Measurements from ENCODE around the gene SPDYE5.

GRCh38 chr7:75537731-75538130 is 45.6 kb downstream of the SPDYE5 start:
- TF ChIP-seq LARP7 (IDR thresholded peaks at IDR 0.05) = no peak
- TF ChIP-seq CEBPB (IDR thresholded peaks at IDR 0.05; ENCODE audit: borderline replicate concordance in 1 of 2, low read depth in 2 of 2, low read length in 2 of 2) = no peak
- no peak for TF ChIP-seq SP1 (IDR thresholded peaks at IDR 0.05; ENCODE audit: low read depth, low read length)
- TF ChIP-seq NR2F1 (conservative IDR thresholded peaks at IDR 0.05) = no peak
- no peak for TF ChIP-seq MTA2 (IDR thresholded peaks at IDR 0.05; ENCODE audit: low read depth)
- TF ChIP-seq BHLHE40 (IDR thresholded peaks at IDR 0.05; ENCODE audit: borderline replicate concordance in 1 of 2, low read depth in 2 of 2, low read length in 1 of 2) = no peak
- no peak for TF ChIP-seq NFIC (IDR thresholded peaks at IDR 0.05; ENCODE audit: low read depth, low read length)
- no peak for TF ChIP-seq CTCF (IDR thresholded peaks at IDR 0.05 in 2 of 3, conservative IDR thresholded peaks at IDR 0.05 in 1 of 3; ENCODE audit: control insufficient read depth in 2 of 3, extremely low read depth in 1 of 3, insufficient read depth in 1 of 3, low read depth in 3 of 3, low read length in 3 of 3)
- no peak for TF ChIP-seq CREB1 (IDR thresholded peaks at IDR 0.05; ENCODE audit: low read depth)
- TF ChIP-seq FOXK2 (IDR thresholded peaks at IDR 0.05) = no peak
